HG02759 (cell line): ENCODE data around the gene CAB39L.
"Not testable (repeated sequence)": the region's sequence is repeated elsewhere in the genome, so short reads cannot be mapped to it uniquely, and the experiment has no call there.

ENCODE experiments used
- ATAC-seq: cut with Tn5 transposase; IDR thresholded peaks from one replicate; pipeline ENCODE4 v1.9.1; 2021; ENCODE audit warnings: mild to moderate bottlenecking, moderate library complexity; ENCODE audit not compliant: unreplicated experiment

The CAB39L gene

GRCh38 chr13:49294723-49295122 lies 149.1 kb downstream of the CAB39L start:
- not testable (repeated sequence) for ATAC-seq

GRCh38 chr13:49292742-49293486 lies 150.9 kb downstream of the CAB39L start:
- no peak for ATAC-seq

GRCh38 chr13:49288458-49288857 lies 155.4 kb downstream of the CAB39L start:
- no peak for ATAC-seq

- no peak for ATAC-seq
These were observed 155.9 kb downstream of the CAB39L start for GRCh38 chr13:49287995-49288394.

- ATAC-seq = no peak
These were observed 164.0 kb downstream of the CAB39L start for GRCh38 chr13:49279885-49280284.

- no peak for ATAC-seq
These were observed 164.8 kb downstream of the CAB39L start for GRCh38 chr13:49279112-49279511.

- ATAC-seq = no peak
These were observed 165.7 kb downstream of the CAB39L start for GRCh38 chr13:49278211-49278610.

GRCh38 chr13:49272296-49272695 lies 171.6 kb downstream of the CAB39L start:
- no peak for ATAC-seq

GRCh38 chr13:49271264-49271663 lies 172.6 kb downstream of the CAB39L start:
- ATAC-seq = no peak

- no peak for ATAC-seq
These were observed 178.0 kb downstream of the CAB39L start for GRCh38 chr13:49265822-49266221.

- no peak for ATAC-seq
These were observed 181.2 kb downstream of the CAB39L start for GRCh38 chr13:49262634-49263033.

- ATAC-seq = no peak
These were observed 184.3 kb downstream of the CAB39L start for GRCh38 chr13:49259586-49259985.
